GM19025 (cell line): ENCODE measurements around the gene PPL.
"Not testable (repeated sequence)": the region's sequence is repeated elsewhere in the genome, so short reads cannot be mapped to it uniquely, and the experiment has no call there.

Source experiments
- ATAC-seq: cut with Tn5 transposase; IDR thresholded peaks from one replicate; pipeline ENCODE4 v1.9.1; 2021; ENCODE audit warnings: mild to moderate bottlenecking, low read depth, moderate library complexity; ENCODE audit not compliant: unreplicated experiment

Gene PPL

GRCh38 chr16:4913130-4913773 lies 23.7 kb downstream of the PPL start:
- no peak for ATAC-seq

- ATAC-seq, result no peak
Observed at GRCh38 chr16:4911970-4912386, 25.0 kb downstream of the PPL start.

GRCh38 chr16:4910828-4911227 lies 26.1 kb downstream of the PPL start:
- no peak for ATAC-seq

- no peak for ATAC-seq
Observed at GRCh38 chr16:4909825-4910224, 27.1 kb downstream of the PPL start.

- ATAC-seq, result no peak
Observed at GRCh38 chr16:4908854-4909401, 28.0 kb downstream of the PPL start.

GRCh38 chr16:4904942-4905615 lies 31.9 kb downstream of the PPL start:
- no peak for ATAC-seq

GRCh38 chr16:4904108-4904941 lies 32.6 kb downstream of the PPL start:
- ATAC-seq, result no peak

GRCh38 chr16:4902038-4902437 lies 34.9 kb downstream of the PPL start:
- ATAC-seq, result no peak

GRCh38 chr16:4900750-4901149 lies 36.2 kb downstream of the PPL start:
- no peak for ATAC-seq

- ATAC-seq, result no peak
Observed at GRCh38 chr16:4900036-4900435, 36.9 kb downstream of the PPL start.

GRCh38 chr16:4899474-4899846 lies 37.5 kb downstream of the PPL start:
- ATAC-seq, result no peak

GRCh38 chr16:4898811-4899473 lies 38.0 kb downstream of the PPL start:
- no peak for ATAC-seq

- ATAC-seq, result no peak
Observed at GRCh38 chr16:4897328-4897727, 39.6 kb downstream of the PPL start.

GRCh38 chr16:4896761-4897160 lies 40.2 kb downstream of the PPL start:
- not testable (repeated sequence) for ATAC-seq

GRCh38 chr16:4895366-4895765 lies 41.6 kb downstream of the PPL start:
- no peak for ATAC-seq

GRCh38 chr16:4894276-4895150 lies 42.4 kb downstream of the PPL start:
- no peak for ATAC-seq

- no peak for ATAC-seq
Observed at GRCh38 chr16:4893103-4893862, 43.7 kb downstream of the PPL start.

- ATAC-seq, result no peak
Observed at GRCh38 chr16:4892361-4893102, 44.4 kb downstream of the PPL start.
